ENCODE measurements around the gene C22orf31.

The C22orf31 gene

GRCh38 chr22:29029202-29030000, 32.2 kb downstream of the C22orf31 start:
- no peak for DNase-seq (ENCODE audit: low read depth in 2 of 2)

- no peak for DNase-seq (ENCODE audit: low read depth in 2 of 2)
Measured at GRCh38 chr22:29028468-29028867, 33.2 kb downstream of the C22orf31 start.

- DNase-seq (ENCODE audit: low read depth in 2 of 2): no peak
Measured at GRCh38 chr22:29026579-29026978, 35.1 kb downstream of the C22orf31 start.

- DNase-seq (ENCODE audit: low read depth in 2 of 2): no peak
Measured at GRCh38 chr22:29023172-29023796, 38.3 kb downstream of the C22orf31 start.

- DNase-seq (ENCODE audit: low read depth in 2 of 2): no peak
Measured at GRCh38 chr22:29022101-29022817, 39.4 kb downstream of the C22orf31 start.

- no peak for DNase-seq (ENCODE audit: low read depth in 2 of 2)
Measured at GRCh38 chr22:29018293-29019189, 43.1 kb downstream of the C22orf31 start.

GRCh38 chr22:29016067-29016938, 45.3 kb downstream of the C22orf31 start:
- DNase-seq (ENCODE audit: low read depth in 2 of 2): no peak

- no peak for DNase-seq (ENCODE audit: low read depth in 2 of 2)
Measured at GRCh38 chr22:29014773-29015172, 46.9 kb downstream of the C22orf31 start.

- no peak for DNase-seq (ENCODE audit: low read depth in 2 of 2)
Measured at GRCh38 chr22:29014293-29014692, 47.3 kb downstream of the C22orf31 start.

GRCh38 chr22:29012952-29013351, 48.7 kb downstream of the C22orf31 start:
- no peak for DNase-seq (ENCODE audit: low read depth in 2 of 2)

- DNase-seq (ENCODE audit: low read depth in 2 of 2): no peak
Measured at GRCh38 chr22:29012101-29012433, 49.6 kb downstream of the C22orf31 start.

- no peak for DNase-seq (ENCODE audit: low read depth in 2 of 2)
Measured at GRCh38 chr22:29011240-29012100, 50.2 kb downstream of the C22orf31 start.

- DNase-seq (ENCODE audit: low read depth in 2 of 2): no peak
Measured at GRCh38 chr22:29009148-29009547, 52.5 kb downstream of the C22orf31 start.
